Hepatic stellate cell (primary cell): ENCODE results near the gene HBQ1.
A peak's percentile ranks its signal among the peaks of the same experiment; 100 is the strongest.
"Not testable (repeated sequence)": the region's sequence is repeated elsewhere in the genome, so short reads cannot be mapped to it uniquely, and the experiment has no call there.

Experiments used
- DNase-seq: peaks from one replicate; pipeline ENCODE4 v3.0.0; 2011; ENCODE audit warnings: low spot score

The HBQ1 gene

GRCh38 chr16:180101-180675, at the start of gene HBQ1:
TSS of gene HBQ1 (plus strand) at chr16:180459. CDS start at chr16:180487, 28 bp downstream.
- peak; percentile 72 for DNase-seq

DNA sequence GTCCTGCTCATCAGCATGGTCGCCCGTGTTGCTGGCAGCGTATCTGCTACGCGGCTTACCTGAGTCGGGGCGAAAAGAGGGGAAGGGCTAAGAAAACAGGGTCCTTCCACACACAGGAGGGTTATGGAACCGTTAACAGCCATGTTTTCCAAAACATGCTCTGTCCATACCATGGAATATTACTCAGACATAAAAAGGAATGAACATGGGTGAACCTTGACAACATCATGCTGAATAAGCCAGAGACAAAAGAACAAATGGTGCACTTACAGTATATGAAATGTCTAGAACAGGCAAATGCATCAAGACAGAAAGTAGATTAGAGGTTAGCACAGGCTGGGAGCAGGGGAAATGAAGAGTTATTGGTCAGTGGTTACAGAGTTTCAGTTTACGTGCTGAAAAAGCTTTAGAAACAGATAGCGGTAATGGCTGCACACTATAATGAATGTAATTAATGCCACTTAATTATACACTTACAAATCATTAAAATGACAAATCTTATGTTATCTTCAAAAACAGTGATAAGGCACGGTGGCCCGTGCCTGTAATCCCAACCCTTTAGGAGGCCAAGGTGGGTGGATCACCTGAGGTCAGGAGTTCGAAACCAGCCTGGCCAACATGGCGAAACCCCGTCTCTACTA, 49.6 kb upstream of the HBQ1 start:
- no peak for DNase-seq

- DNase-seq, result no peak
Measured at GRCh38 chr16:132120-132519, 48.1 kb upstream of the HBQ1 start.

GRCh38 chr16:133716-134115, 46.5 kb upstream of the HBQ1 start:
- DNase-seq, result no peak

DNA sequence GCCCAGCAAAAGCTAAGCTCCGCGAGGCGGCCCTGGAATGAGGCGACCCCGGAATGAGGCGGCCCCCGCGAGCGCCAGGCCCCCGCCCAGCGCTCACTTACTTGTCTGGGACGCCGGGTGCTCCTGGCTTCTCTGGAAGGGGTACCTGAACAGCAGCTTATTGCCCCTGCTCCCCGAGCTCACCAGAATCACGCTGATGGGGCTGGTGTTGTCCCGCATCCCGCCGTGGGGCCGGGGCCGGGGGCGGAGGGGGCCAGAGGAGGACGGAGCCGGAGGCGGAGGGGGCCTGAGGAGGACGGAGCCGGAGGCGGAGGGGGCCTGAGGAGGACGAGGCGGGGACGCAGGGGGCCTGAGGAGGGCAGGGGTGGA, 42.2 kb upstream of the HBQ1 start:
- DNase-seq, result peak; percentile 48

GRCh38 chr16:140175-140857, 39.9 kb upstream of the HBQ1 start:
- DNase-seq, result no peak

GRCh38 chr16:142405-142967, 37.8 kb upstream of the HBQ1 start:
- DNase-seq, result no peak

GRCh38 chr16:143047-143446, 37.2 kb upstream of the HBQ1 start:
- DNase-seq, result no peak

GRCh38 chr16:143456-143855, 36.8 kb upstream of the HBQ1 start:
- peak; percentile 45 for DNase-seq

DNA sequence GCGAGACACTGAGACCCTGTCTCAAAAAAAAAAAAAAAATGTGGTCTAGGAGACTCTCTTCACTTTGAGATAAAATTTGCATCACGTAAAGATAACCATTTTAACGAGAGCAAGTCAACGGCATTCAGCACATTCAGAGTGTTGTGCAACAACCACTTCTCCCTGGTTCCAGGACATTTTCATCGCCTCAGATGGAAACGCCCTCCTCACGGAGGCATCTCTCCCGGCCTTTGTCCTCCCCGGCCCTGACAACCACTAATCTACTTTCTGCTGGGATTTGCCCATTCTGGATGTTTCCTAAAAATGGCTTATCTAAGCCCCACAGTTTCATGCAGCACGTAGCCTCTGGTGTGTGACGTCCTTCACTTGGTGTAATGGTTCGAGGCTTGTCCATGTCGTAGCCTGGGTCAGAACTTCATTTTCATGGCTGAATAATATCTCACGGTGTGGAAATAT, 35.4 kb upstream of the HBQ1 start:
- DNase-seq, result no peak

GRCh38 chr16:146646-147045, 33.6 kb upstream of the HBQ1 start:
- no peak for DNase-seq

DNA sequence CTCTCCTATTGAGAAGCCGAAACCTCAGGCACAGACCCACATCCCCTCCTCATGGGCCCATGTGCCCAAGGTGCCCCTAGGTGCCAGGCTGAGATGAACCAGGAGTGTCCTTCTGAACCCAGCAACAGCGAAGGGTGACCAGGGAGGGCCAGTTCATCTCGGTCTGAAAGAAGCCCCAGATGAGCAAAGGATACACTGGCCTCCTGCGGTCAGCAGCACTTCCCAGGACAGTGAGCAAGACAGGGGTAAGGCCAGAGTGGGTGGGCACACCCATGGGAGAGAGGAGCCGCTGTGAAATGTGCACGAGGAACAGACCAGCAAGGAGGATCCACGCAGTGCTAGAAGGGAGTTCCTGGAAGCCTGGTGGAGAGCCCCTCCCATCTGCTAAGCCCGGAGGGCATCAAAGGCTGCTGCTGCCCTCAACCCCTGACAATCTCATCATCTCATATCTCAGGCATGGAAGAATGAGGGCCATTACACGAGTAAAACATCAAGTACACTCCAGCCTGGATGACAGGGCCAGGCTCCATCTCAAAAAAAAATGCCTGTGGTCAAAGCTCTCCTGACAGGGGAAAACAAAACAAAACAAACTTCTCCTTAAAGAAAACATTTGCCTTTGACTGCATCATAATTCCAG, 31.1 kb upstream of the HBQ1 start:
- peak; percentile 69 for DNase-seq

DNA sequence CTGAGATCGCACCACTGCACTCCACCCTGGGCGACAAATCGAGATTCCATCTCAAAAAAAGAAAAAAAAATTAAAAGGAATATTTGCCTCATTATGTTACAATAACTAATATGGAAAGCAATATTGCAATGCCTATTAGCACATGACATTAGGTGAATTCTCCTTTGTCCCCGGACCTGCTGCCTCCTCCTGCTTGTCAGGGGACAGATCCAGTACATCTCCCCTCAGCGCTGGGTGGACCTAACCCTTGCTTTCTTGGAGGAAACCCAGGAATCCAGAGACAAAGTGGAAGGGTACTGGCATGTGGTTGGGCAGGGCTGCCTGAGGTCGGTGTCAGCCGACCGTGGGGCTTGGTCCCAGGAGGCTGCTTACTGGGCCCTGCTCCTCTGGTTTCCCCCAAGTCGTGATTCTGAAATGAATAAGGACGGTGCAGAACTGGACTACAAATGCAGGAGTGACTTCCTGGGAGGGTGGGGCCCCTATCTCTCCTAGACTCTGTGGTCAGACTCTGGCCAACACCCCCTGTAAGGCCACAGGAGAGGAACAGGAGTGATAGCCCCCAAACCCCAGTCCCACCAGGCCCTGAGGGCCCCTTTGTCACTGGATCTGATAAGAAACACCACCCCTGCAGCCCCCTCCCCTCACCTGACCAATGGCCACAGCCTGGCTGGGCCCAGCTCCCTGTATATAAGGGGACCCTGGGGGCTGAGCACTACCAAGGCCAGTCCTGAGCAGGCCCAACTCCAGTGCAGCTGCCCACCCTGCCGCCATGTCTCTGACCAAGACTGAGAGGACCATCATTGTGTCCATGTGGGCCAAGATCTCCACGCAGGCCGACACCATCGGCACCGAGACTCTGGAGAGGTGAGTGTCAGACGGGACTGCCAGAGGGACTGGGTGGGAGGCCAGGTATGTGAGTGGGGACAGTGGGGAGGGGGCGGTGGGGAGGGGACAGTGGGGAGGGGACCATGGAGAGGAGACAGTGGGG, 27.8 kb upstream of the HBQ1 start, which contains the start of gene HBZ:
Gene HBZ, plus strand, starts transcription at position 504 of the 988 bp plus-strand sequence. Its CDS starts 266 bp downstream, at position 770.
- DNase-seq, result no peak

DNA sequence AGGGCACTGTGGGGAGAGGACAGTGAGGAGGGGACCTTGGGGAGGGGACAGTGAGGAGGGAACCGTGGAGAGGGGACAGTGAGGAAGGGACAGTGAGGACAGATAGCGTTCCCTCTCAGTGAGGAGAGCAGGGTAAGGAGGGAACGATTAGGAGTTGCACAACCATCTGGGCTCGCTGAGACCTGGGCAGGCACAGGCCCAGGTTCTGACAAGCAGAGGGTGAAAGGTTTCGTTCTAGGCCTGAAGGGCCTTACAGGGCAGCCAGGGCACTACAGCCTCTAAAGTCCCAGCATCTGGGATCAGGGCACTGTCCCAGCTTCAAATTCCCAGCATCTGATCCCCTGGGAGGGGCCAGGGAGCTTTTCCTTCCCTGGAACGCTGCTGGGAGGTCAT, 27.1 kb upstream of the HBQ1 start:
- DNase-seq, result not testable (repeated sequence)

GRCh38 chr16:153550-154216, 26.6 kb upstream of the HBQ1 start:
- DNase-seq, result not testable (repeated sequence)

DNA sequence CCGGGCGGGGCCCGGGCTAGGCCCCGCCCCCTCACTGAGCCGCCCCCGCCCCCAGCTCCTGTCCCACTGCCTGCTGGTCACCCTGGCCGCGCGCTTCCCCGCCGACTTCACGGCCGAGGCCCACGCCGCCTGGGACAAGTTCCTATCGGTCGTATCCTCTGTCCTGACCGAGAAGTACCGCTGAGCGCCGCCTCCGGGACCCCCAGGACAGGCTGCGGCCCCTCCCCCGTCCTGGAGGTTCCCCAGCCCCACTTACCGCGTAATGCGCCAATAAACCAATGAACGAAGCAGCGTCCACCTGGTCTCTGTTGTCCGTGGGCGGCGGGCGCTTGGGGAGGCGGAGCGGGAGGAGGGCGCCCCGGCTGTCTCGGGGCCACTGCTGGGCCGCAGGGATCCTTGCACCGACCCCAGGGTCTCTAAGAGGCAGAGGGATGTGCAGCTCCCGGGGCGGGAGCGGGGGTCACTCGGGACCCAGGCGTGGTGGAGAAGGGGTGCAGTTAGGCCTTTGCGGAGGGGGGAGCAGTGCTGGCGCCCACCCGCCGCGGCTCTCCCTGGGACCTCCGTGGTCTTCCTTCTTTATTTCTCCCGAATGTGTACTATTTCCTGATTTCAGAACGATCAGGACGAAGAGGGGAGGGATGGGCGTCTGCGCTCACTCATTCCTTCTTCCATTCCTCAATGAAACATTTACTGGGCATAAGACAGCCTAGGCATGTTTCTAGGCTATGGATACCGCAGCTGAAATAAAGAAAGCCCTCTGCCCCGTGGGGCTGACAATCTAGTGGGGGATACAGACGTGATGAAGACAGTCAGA, 25.8 kb upstream of the HBQ1 start:
- DNase-seq, result no peak

GRCh38 chr16:155031-155398, 25.2 kb upstream of the HBQ1 start:
- no peak for DNase-seq

DNA sequence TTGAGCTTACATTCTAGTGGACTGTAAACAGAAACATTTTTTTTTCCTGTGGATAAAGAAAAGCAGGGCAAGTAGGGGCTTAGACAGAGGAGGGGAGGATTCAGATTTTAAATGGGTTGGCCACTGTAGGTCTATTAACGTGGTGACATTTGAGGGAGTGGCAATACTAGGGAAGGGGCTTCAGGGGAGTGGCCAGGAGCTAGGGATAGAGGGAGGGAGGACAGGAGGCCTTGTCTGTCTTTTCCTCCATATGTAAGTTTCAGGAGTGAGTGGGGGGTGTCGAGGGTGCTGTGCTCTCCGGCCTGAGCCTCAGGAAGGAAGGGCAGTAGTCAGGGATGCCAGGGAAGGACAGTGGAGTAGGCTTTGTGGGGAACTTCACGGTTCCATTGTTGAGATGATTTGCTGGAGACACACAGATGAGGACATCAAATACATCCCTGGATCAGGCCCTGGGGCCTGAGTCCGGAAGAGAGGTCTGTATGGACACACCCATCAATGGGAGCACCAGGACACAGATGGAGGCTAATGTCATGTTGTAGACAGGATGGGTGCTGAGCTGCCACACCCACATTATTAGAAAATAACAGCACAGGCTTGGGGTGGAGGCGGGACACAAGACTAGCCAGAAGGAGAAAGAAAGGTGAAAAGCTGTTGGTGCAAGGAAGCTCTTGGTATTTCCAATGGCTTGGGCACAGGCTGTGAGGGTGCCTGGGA, 21.0 kb upstream of the HBQ1 start:
- no peak for DNase-seq

- not testable (repeated sequence) for DNase-seq
Measured at GRCh38 chr16:160242-160641, 20.0 kb upstream of the HBQ1 start.
